Fibroblast of skin of right quadriceps (primary cell): ENCODE results near the gene CAPN9.
"Not testable (repeated sequence)": the region's sequence is repeated elsewhere in the genome, so short reads cannot be mapped to it uniquely, and the experiment has no call there.

Source experiments
- DNase-seq: peaks from one replicate; pipeline ENCODE4 v3.0.0-alpha.2; 2013

Gene CAPN9

GRCh38 chr1:230710543-230710904 is 36.7 kb upstream of the CAPN9 start:
- DNase-seq: no peak

GRCh38 chr1:230711245-230711644 is 35.9 kb upstream of the CAPN9 start:
- DNase-seq: no peak

GRCh38 chr1:230712470-230712942 is 34.7 kb upstream of the CAPN9 start:
- no peak for DNase-seq

GRCh38 chr1:230713138-230713537 is 34.0 kb upstream of the CAPN9 start:
- no peak for DNase-seq

DNA sequence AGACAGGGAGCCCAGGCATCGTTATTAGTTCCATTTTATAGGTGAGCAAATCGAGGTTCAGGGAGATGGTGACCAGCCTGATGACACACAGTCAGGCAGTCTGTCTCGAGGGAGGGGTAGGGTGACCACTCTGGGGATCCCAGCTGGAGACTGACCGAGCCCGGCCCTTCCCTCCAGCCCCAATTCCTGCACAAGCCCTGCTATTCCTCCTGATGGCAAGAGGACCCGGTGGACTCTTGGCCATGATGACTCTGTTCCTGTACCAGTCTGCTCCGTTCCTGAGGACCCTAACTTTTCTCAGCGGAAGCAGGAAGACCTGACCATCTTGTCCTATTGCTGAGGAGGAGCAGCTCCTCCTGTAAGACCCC is 33.7 kb upstream of the CAPN9 start:
- DNase-seq: no peak

GRCh38 chr1:230713915-230714764 is 33.0 kb upstream of the CAPN9 start, which contains the start of gene AGT:
TSS of gene AGT (minus strand) at chr1:230714122. CDS start at chr1:230710823, 3,299 bp downstream.
- peak; percentile 66 for DNase-seq

DNA sequence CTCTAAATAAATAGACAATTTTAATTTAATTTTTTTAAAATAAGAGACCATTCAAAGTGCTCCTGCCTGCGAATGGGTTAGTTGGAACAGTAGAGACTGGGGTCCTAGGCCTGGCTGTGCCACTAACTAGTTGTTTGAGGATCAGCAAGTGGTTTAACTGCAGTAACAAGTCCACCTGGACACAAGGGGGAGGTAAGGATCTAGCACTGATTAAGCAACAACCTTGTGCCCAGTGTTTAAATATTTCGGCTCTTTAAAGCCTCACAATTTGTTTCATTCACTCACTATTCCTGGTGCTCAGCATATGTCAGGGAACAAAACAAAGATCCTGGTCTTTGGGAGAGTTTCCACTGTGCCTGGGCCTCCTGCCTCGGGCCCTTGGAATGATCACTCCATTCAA is 31.7 kb upstream of the CAPN9 start:
- no peak for DNase-seq

GRCh38 chr1:230716453-230716852 is 30.7 kb upstream of the CAPN9 start:
- not testable (repeated sequence) for DNase-seq

GRCh38 chr1:230717251-230717650 is 29.9 kb upstream of the CAPN9 start:
- peak; percentile 12 for DNase-seq

DNA sequence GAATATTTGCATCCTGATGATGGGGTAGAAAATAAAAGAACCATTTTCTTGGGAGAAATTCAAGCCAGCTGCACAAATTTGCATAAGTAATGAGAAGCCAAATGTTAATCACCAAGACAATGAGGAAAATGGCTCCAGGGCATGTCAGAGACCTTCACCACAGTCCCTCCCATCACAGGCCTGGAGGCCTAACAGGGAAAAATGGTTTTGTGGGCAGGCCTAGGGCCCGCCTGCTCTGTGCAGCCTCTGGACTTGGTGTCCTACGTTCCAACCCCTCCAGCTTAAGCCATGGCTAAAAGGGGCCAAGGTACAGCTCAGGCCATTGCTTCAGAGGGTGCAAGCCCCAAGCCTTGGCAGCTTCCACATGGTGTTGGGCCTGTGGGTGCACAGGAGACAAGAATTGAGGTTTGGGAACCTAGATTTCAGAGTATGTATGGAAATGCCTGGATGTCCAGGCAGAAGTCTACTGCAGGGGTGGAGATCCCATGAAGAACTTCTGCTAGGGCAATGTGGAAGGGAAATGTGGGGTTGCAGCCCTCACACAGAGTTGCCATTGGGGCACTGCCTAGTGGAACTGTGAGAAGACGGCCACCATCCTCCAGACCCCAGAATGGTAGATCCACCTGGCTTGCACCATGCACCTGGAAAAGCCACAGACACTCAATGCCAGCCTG is 25.2 kb upstream of the CAPN9 start:
- not testable (repeated sequence) for DNase-seq

DNA sequence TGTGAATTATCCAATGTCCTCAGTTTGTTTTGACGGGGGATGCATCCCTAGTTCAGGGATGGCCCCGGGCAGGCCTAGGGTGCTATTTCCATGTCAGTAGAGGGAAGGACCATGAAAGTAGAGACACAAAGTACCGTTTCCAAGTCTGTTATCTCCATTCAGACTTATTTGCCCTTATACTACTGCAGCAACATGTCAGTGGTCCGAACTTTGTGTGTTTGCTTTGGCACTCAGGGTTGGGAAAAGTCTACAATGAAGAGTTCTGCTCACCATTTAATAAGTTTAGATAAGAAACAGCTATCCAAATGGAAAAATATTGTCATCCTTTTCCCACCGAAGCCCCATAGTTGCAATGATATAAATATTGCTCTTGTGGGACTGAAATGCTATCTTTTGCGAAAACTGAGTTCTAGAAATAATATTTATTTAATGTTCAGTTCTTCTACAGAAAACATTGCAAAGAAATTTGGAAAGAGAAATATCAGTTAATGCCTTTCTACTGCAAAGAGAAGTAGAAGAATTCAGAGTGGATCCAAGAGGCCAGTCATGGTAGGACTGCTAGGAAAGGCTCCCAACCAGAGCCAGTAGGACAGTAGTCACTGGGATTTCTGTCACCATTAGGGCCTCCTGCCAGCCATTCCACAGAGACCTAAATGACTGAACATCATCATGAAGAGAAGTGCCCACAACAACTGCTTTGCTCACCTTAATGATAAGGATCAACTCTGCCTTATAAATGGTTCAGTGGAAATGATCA is 21.8 kb upstream of the CAPN9 start:
- DNase-seq: no peak

DNA sequence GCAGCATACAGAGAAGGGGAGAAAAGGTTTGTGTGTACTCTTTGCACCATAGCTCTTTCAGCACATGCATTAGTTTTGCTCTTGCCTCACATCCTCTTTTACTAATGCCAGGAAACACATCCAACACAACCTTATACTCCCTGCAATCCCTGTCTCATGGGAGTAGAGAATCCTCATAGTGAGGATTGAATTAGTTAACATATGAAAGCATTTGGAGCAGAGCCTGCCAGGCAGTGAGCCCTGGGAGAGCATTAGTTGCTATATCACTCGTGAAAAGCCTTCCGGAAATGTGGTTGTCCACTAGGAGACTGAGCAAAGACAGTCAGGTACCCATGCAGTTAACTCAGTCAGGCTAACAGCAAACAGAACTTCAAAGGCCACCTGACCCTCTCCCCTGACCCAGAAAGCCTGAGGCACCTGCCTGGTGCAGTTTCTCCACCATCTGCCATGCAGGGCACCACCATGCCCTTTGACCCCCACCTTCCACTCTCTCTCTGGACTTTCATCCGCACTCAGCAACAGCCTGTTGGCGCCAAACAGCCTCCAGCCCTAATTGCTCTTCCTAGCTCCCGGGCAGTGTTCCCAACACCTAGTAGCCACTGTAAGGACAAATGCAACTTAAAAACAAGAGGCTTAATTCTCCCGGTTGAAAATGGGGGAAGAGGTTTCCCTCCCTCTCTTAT is 18.3 kb upstream of the CAPN9 start:
- DNase-seq: peak; percentile 13

- DNase-seq: no peak
Observed at GRCh38 chr1:230730977-230731376, 16.2 kb upstream of the CAPN9 start.

DNA sequence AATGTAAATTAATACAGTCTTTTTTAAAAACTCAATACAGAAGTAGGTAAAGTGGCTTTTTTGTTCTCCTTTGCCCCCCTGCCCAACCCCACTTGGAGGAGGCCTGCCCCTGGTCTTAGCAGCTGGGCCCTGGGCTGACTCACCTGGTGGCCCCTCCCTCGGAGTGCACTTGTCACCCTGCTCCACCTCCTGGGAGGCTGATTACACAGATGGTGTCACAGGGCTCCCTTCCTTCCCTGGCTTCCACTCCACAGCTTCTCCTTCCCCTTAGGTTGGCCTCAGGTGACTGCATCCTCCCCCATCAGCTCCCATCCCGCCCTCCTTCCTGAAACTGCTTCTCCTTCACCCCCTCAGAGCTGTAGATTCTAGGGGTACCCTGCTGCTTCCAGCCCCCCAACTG is 11.7 kb upstream of the CAPN9 start:
- no peak for DNase-seq

DNA sequence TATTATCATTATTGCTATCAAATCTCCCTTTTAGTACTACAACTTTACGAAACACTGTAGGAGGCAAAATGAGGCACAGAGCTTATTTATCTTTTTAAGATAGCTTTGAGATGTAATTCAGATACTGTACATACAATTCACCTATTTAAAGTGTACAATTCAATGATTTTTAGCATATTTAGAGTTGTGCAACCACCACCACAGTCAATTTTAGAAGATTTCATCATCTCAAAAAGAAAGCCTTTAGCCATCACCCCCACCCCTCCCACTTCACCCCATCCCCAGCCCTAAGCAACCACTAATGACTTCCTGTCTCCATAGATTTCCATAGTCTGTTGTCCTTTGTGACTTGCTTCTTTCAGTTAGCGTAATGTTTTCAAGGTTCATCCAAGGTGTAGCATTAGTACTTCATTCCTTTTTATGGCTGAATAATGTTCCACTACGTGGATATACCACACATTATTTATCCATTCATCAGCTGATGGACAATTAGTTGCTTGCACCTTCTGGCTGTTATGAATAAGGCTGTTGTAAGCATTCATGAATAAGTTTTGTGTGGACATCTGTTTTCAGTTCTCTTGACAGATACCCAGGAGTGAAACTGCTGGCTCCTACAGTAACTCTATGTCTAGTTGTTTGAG is 9.4 kb upstream of the CAPN9 start:
- no peak for DNase-seq

GRCh38 chr1:230739564-230740290 is 7.5 kb upstream of the CAPN9 start:
- DNase-seq: no peak

GRCh38 chr1:230743899-230744298 is 3.3 kb upstream of the CAPN9 start:
- no peak for DNase-seq

DNA sequence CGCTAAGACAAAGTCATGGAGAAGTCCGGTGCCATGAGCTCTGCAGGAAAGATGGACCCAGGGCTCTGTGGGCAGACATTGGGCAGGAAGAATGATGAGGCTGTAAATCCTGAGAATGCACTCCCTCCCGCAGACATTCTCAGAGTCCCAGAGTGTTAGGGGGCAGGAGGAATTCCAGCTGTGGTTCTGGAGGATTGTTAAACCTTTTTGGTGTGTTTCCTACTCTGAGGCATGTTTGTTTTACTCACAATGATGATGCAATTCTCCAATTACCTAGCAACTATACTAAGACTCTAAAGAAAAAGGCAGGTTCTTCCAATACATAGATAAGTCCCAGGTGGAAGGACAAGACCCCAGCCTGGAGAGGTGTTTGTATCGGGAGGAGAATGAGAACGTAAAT is 2.8 kb upstream of the CAPN9 start:
- DNase-seq: peak; percentile 61

DNA sequence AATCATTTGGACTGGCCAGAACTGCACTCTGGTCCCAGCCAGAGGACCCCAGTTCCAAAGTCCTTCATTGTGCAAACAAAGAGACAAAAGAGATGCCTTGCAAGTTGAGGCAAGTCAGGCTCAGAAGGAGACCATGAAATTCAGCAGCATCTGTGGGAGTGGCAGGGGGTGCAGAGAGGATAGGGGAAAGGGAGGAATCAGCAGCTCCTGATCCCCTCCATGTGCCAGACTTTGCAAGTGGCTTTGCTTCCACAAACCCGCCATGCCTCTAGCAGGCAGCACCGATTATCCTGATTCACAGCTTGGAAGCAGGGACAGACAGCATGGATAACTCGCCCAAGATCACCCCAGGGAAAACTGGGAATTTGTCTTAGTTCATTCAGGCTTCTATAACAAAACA is 2.1 kb upstream of the CAPN9 start:
- DNase-seq: no peak

GRCh38 chr1:230746617-230747016 is 571 bp upstream of the CAPN9 start:
- DNase-seq: no peak

DNA sequence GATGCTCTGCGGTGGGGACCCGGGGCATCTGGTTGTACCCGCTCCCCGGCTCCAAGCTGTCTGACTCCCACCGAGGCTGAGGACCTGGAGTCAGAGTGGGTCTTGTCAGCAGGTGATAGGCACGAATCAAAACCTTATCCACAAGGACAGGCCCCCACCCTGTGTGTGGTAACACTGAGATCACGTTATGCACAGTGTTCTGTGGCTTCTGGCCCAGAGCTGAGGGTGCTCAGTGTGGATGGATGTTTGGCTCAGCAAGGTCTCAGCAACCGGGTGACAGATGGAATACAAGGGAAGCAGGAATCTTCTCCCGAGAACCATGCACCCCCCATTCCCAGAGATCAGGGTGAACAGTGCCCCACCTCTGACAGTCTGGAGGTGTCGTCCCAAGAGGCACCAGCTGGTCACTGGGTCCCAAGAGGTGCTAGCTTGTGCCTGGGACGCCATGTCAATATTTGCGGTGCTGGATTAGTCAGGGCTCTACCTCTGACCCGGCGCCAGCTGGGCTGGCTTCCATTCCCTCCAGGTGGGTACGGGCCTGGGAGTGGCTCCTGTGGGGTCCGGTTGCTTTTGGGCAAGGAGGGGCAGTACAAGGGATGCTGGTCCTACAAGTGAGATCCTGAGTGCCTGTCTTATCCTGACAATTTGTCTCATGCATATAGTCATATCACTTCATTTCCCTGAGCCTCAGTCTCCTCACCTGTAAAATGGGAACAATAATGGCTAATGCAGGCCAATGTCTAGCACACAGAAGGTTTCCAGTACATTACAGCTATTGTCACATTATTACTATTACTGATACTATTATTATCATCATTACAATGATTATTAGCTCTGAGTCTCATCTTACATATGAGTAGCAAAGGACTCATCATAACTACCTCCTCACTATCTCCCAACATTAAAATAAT is 957 bp downstream of the CAPN9 start:
- DNase-seq: no peak
